H1 (cell line): ENCODE measurements around the gene PRG3.

Experiments
- CHD2 ChIP-seq: IDR thresholded peaks from 2 replicates; pipeline ENCODE4 v1.6.1; 2012; ENCODE audit warnings: low read length, improper control_type of control experiment
- EZH2 ChIP-seq: fragments of 200-600 bp; sonication (generic); IDR thresholded peaks from 2 replicates; pipeline ENCODE4 v1.7.1; 2012; ENCODE audit warnings: low read depth, mild to moderate bottlenecking, moderate library complexity, low read length, inconsistent platforms; ENCODE audit not compliant: severe bottlenecking
- POLR2AphosphoS5 ChIP-seq: IDR thresholded peaks from 2 replicates; pipeline ENCODE4 v1.6.1; 2011; ENCODE audit warnings: low read depth, low read length
- RBBP5 ChIP-seq: IDR thresholded peaks from 2 replicates; pipeline ENCODE4 v1.7.1; 2012; ENCODE audit warnings: low read depth, mild to moderate bottlenecking, inconsistent platforms, low read length, moderate library complexity, borderline replicate concordance
- SUZ12 ChIP-seq: fragments of 200-600 bp; sonication (generic); IDR thresholded peaks from 2 replicates; pipeline ENCODE4 v1.6.1; 2012; ENCODE audit warnings: mild to moderate bottlenecking, inconsistent platforms, low read length, moderate library complexity, mixed read lengths
- TAF1 ChIP-seq: IDR thresholded peaks from 2 replicates; pipeline ENCODE4 v1.6.1; 2011; ENCODE audit warnings: mild to moderate bottlenecking, low read depth, low read length
- TF ChIP-seq, protein P1 (sequence below): IDR thresholded peaks from 2 replicates; pipeline ENCODE4 v1.6.1; 2012; ENCODE audit warnings: inconsistent platforms
- TF ChIP-seq, protein P2 (sequence below), 3 experiments: IDR thresholded peaks; 1 replicate in 2 of 3; 2 replicates in 1 of 3; pipeline versions ENCODE4 v1.5.1 to v1.6.1; 2011; ENCODE audit warnings: low read length in 3 of 3, mild to moderate bottlenecking in 3 of 3, inconsistent platforms in 2 of 3, low read depth in 1 of 3, moderate library complexity in 1 of 3; ENCODE audit not compliant: insufficient read depth in 1 of 3; ENCODE audit errors: control extremely low read depth in 1 of 3

DNA sequence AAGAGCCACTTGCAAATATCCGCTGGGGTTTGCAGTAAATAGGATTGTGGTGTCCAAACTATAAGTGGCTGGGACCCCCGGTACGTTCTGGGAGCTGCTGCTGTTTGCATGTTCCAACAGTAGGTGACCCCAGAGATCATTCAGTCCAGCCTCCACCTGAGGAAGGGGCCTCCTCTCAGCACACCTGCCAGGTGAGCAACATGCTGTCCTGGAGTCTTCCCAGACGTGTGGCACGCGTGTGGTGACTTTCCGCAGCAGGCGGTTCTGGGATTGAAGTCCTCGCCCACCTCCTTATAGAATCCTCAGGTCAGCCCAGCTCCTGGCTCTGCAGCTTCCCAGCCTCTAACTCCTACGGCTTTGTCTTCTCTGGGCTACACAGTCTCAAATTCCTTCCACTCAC lies 36.1 kb downstream of the PRG3 start:
- TF ChIP-seq TAF1 (no peak), EZH2 (no peak), POLR2AphosphoS5 (no peak), RBBP5 (no peak), SUZ12 (no peak), CHD2 (no peak)
- TF ChIP-seq, protein P1, sequence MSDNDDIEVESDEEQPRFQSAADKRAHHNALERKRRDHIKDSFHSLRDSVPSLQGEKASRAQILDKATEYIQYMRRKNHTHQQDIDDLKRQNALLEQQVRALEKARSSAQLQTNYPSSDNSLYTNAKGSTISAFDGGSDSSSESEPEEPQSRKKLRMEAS: no peak
- TF ChIP-seq, protein P2, sequence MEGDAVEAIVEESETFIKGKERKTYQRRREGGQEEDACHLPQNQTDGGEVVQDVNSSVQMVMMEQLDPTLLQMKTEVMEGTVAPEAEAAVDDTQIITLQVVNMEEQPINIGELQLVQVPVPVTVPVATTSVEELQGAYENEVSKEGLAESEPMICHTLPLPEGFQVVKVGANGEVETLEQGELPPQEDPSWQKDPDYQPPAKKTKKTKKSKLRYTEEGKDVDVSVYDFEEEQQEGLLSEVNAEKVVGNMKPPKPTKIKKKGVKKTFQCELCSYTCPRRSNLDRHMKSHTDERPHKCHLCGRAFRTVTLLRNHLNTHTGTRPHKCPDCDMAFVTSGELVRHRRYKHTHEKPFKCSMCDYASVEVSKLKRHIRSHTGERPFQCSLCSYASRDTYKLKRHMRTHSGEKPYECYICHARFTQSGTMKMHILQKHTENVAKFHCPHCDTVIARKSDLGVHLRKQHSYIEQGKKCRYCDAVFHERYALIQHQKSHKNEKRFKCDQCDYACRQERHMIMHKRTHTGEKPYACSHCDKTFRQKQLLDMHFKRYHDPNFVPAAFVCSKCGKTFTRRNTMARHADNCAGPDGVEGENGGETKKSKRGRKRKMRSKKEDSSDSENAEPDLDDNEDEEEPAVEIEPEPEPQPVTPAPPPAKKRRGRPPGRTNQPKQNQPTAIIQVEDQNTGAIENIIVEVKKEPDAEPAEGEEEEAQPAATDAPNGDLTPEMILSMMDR (IDR thresholded peaks at IDR 0.05; ENCODE audit: control extremely low read depth in 1 of 3, insufficient read depth in 1 of 3, low read depth in 1 of 3, low read length in 3 of 3): peak in 2 of 3 experiments; percentile 2 to 13; a peak in 2 of 4 replicates
